H1 (cell line): ENCODE measurements around the gene FREM1. TPM values are rescaled to one million over a fixed set of nuclear protein-coding genes. Genes with fewer than 3 reads are reported as not detected.

Experiments used
- CTCF ChIA-PET: fragments of 300-600 bp; sonication (Branson Sonifier 250); formaldehyde crosslinking; loops from one replicate; lab custom pipeline; 2021; ENCODE audit not compliant: partially characterized antibody; lab: Charles Lee
- POLR2A ChIA-PET: fragments of 300-600 bp; sonication (Branson Sonifier 250); formaldehyde crosslinking; loops from one replicate; lab custom pipeline; 2021; ENCODE audit warnings: inconsistent platforms; ENCODE audit not compliant: partially characterized antibody; lab: Charles Lee
- DNase-seq, 2 experiments: peaks; one replicate each; pipeline versions ENCODE4 v3.0.0 to v3.0.0-alpha.2; 2010 to 2022; ENCODE audit warnings: low spot score in 2 of 2, low read depth in 1 of 2, mixed read lengths in 1 of 2
- FAIRE-seq: peaks from 2 replicates; lab custom pipeline; 2011; peaks lifted over from hg19 to GRCh38; lab: Jason Lieb, UNC
- H2AFZ ChIP-seq: 2 replicates; pipeline ENCODE4 v1.8.1; 2012; ENCODE audit warnings: low read length, inconsistent platforms
- H2AK5ac ChIP-seq: 2 replicates; pipeline ENCODE4 v1.6.1; 2013; ENCODE audit warnings: low read depth, low read length
- H2BK120ac ChIP-seq: replicated peaks from 2 replicates; pipeline ENCODE3; 2013; ENCODE audit warnings: low read depth, low read length, inconsistent platforms
- H2BK12ac ChIP-seq: 2 replicates; pipeline ENCODE4 v1.6.1; 2013; ENCODE audit warnings: low read depth, low read length
- H2BK15ac ChIP-seq: 2 replicates; pipeline ENCODE4 v1.6.1; 2013; ENCODE audit warnings: low read length
- H2BK20ac ChIP-seq: 2 replicates; pipeline ENCODE4 v1.6.1; 2013; ENCODE audit warnings: low read length
- H2BK5ac ChIP-seq: 2 replicates; pipeline ENCODE4 v1.6.1; 2013; ENCODE audit warnings: low read depth, low read length
- H3K14ac ChIP-seq: 2 replicates; pipeline ENCODE4 v1.6.1; 2013; ENCODE audit warnings: inconsistent platforms; ENCODE audit not compliant: insufficient read length
- H3K18ac ChIP-seq: 2 replicates; pipeline ENCODE4 v1.6.1; 2013; ENCODE audit warnings: low read length; ENCODE audit errors: extremely low read depth
- H3K23ac ChIP-seq: 2 replicates; pipeline ENCODE4 v1.6.1; 2013; ENCODE audit warnings: inconsistent platforms; ENCODE audit not compliant: insufficient read length
- H3K23me2 ChIP-seq: 2 replicates; pipeline ENCODE4 v1.6.1; 2013; ENCODE audit warnings: low read depth, low read length
- H3K27ac ChIP-seq: 2 replicates; pipeline ENCODE4 v1.6.1; 2011; ENCODE audit warnings: low read depth, low read length, inconsistent platforms
- H3K27me3 ChIP-seq, 4 experiments: replicated peaks in 1 of 4; 1 replicate in 1 of 4; 2 replicates in 3 of 4; pipeline versions ENCODE4 v1.6.1 to v1.8.1; 2011 to 2013; ENCODE audit warnings: low read length in 3 of 4, mild to moderate bottlenecking in 3 of 4, inconsistent platforms in 2 of 4, mixed read lengths in 2 of 4, moderate library complexity in 1 of 4; ENCODE audit not compliant: control insufficient read depth in 3 of 4, insufficient read depth in 3 of 4; ENCODE audit errors: extremely low read depth in 1 of 4
- H3K36me3 ChIP-seq, 4 experiments: 2 replicates each; pipeline versions ENCODE4 v1.6.1 to v1.8.1; 2011 to 2013; ENCODE audit warnings: mild to moderate bottlenecking in 4 of 4, low read length in 3 of 4, moderate library complexity in 2 of 4, control low read depth in 1 of 4, inconsistent platforms in 1 of 4; ENCODE audit not compliant: insufficient read depth in 4 of 4, control insufficient read depth in 2 of 4
- H3K4ac ChIP-seq: replicated peaks from 2 replicates; pipeline ENCODE3; 2013; ENCODE audit warnings: low read length, low read depth, mixed read lengths, inconsistent platforms; ENCODE audit not compliant: insufficient read length
- H3K4me1 ChIP-seq, 4 experiments: replicated peaks in 1 of 4; 1 replicate in 1 of 4; 2 replicates in 3 of 4; pipeline versions ENCODE4 v1.6.1 to v1.8.1; 2011 to 2013; ENCODE audit warnings: low read length in 3 of 4, inconsistent platforms in 2 of 4, mixed read lengths in 1 of 4; ENCODE audit not compliant: insufficient read depth in 4 of 4, control insufficient read depth in 3 of 4
- H3K4me2 ChIP-seq, 2 experiments: 2 replicates each; pipeline versions ENCODE4 v1.6.1 to v1.8.1; 2011 to 2013; ENCODE audit warnings: low read depth in 2 of 2, low read length in 2 of 2, control low read depth in 1 of 2, inconsistent platforms in 1 of 2, mild to moderate bottlenecking in 1 of 2; ENCODE audit not compliant: insufficient read depth in 1 of 2
- H3K4me3 ChIP-seq, 4 experiments: fragments of 200-600, 300-600 bp in 1 of 4; sonication (generic), shearing (Covaris generic), sonication (Bioruptor Twin) in 1 of 4; 2 replicates each; pipeline versions ENCODE4 v1.5.1 to v1.8.1; 2011 to 2016; ENCODE audit warnings: low read length in 4 of 4, low read depth in 3 of 4, control low read depth in 2 of 4, inconsistent platforms in 2 of 4, mild to moderate bottlenecking in 2 of 4, mixed read lengths in 1 of 4, moderate library complexity in 1 of 4; ENCODE audit not compliant: insufficient read depth in 2 of 4; ENCODE audit errors: extremely low read depth in 1 of 4
- H3K56ac ChIP-seq: replicated peaks from 2 replicates; pipeline ENCODE3; 2013; ENCODE audit warnings: low read depth, mild to moderate bottlenecking, mixed read lengths, low read length, inconsistent platforms; ENCODE audit not compliant: insufficient read length
- H3K79me1 ChIP-seq: 2 replicates; pipeline ENCODE4 v1.6.1; 2013; ENCODE audit warnings: low read depth, low read length, control low read depth
- H3K79me2 ChIP-seq, 2 experiments: 2 replicates each; pipeline versions ENCODE4 v1.6.1 to v1.8.1; 2012 to 2013; ENCODE audit warnings: low read length in 2 of 2, mild to moderate bottlenecking in 2 of 2, inconsistent platforms in 1 of 2; ENCODE audit not compliant: insufficient read depth in 2 of 2, control insufficient read depth in 1 of 2
- H3K9ac ChIP-seq, 4 experiments: replicated peaks in 1 of 4; 1 replicate in 1 of 4; 2 replicates in 3 of 4; pipeline versions ENCODE4 v1.6.1 to v1.8.1; 2011 to 2013; ENCODE audit warnings: low read depth in 3 of 4, low read length in 3 of 4, control low read depth in 2 of 4, mild to moderate bottlenecking in 2 of 4, moderate library complexity in 2 of 4, inconsistent platforms in 1 of 4; ENCODE audit errors: extremely low read depth in 1 of 4
- H3K9me3 ChIP-seq, 2 experiments: 2 replicates each; pipeline versions ENCODE4 v1.6.1 to v1.8.1; 2012 to 2013; ENCODE audit warnings: mild to moderate bottlenecking in 2 of 2, moderate library complexity in 2 of 2, control low read depth in 1 of 2, inconsistent platforms in 1 of 2, low read depth in 1 of 2, low read length in 1 of 2, mixed read lengths in 1 of 2; ENCODE audit not compliant: insufficient read depth in 2 of 2
- H4K20me1 ChIP-seq, 2 experiments: replicated peaks in 1 of 2; 2 replicates each; pipeline versions ENCODE3 to v1.8.1; 2011 to 2013; ENCODE audit warnings: inconsistent platforms in 2 of 2, low read length in 2 of 2, mild to moderate bottlenecking in 1 of 2; ENCODE audit not compliant: insufficient read depth in 2 of 2, control insufficient read depth in 1 of 2
- H4K5ac ChIP-seq: 2 replicates; pipeline ENCODE4 v1.6.1; 2013; ENCODE audit warnings: low read length, low read depth, mixed read lengths, inconsistent platforms; ENCODE audit not compliant: insufficient read length
- H4K8ac ChIP-seq: 2 replicates; pipeline ENCODE4 v1.8.0; 2013; ENCODE audit warnings: mild to moderate bottlenecking, moderate library complexity, low read length, inconsistent platforms; ENCODE audit not compliant: insufficient read depth; ENCODE audit errors: extremely low read depth
- H4K91ac ChIP-seq: replicated peaks from 2 replicates; pipeline ENCODE3; 2013; ENCODE audit warnings: low read length, mixed read lengths, inconsistent platforms; ENCODE audit not compliant: insufficient read length
- ATF3 ChIP-seq: IDR thresholded peaks from 2 replicates; pipeline ENCODE4 v1.6.1; 2011; ENCODE audit warnings: low read depth, mild to moderate bottlenecking, low read length; ENCODE audit not compliant: insufficient read depth
- EGR1 ChIP-seq: IDR thresholded peaks from 2 replicates; pipeline ENCODE4 v1.6.1; 2011; ENCODE audit warnings: low read depth, low read length, borderline replicate concordance
- JUN ChIP-seq: IDR thresholded peaks from 2 replicates; pipeline ENCODE4 v1.6.1; 2011; ENCODE audit warnings: low read depth, mild to moderate bottlenecking, improper control_type of control experiment, low read length
- JUND ChIP-seq: IDR thresholded peaks from 2 replicates; pipeline ENCODE4 v1.6.1; 2011; ENCODE audit warnings: mild to moderate bottlenecking, improper control_type of control experiment, low read length
- KDM4A ChIP-seq: IDR thresholded peaks from one replicate; pipeline ENCODE4 v1.7.1; 2012; ENCODE audit warnings: low read depth, mild to moderate bottlenecking, moderate library complexity, low read length, inconsistent platforms; ENCODE audit not compliant: severe bottlenecking
- SAP30 ChIP-seq: fragments of 300-600 bp; sonication (generic); IDR thresholded peaks from 2 replicates; pipeline ENCODE4 v1.7.1; 2012; ENCODE audit warnings: low read length, moderate library complexity, mild to moderate bottlenecking, inconsistent platforms; ENCODE audit not compliant: insufficient read depth, insufficient replicate concordance
- SIX5 ChIP-seq: IDR thresholded peaks from 2 replicates; pipeline ENCODE4 v1.6.1; 2011; ENCODE audit warnings: mild to moderate bottlenecking, low read depth, low read length
- SP4 ChIP-seq: IDR thresholded peaks from 2 replicates; pipeline ENCODE4 v1.6.1; 2012; ENCODE audit warnings: low read length, inconsistent platforms
- SRF ChIP-seq: IDR thresholded peaks from 2 replicates; pipeline ENCODE4 v1.6.1; 2011; ENCODE audit warnings: mild to moderate bottlenecking, low read depth, low read length, moderate library complexity
- USF2 ChIP-seq: IDR thresholded peaks from 2 replicates; pipeline ENCODE4 v1.6.1; 2011; ENCODE audit warnings: low read length, improper control_type of control experiment
- WGBS, 2 experiments: shearing (Covaris generic) in 1 of 2; methylation state at CpG; one replicate each; pipeline versions ENCODE4 v1.1.6 to v1.1.7; 2013 to 2015; ENCODE audit warnings: low lambda C conversion rate in 2 of 2, mixed read lengths in 2 of 2, inconsistent platforms in 1 of 2, low coverage in 1 of 2, missing lambda C conversion rate in 1 of 2; ENCODE audit not compliant: insufficient replicate concordance in 2 of 2, insufficient coverage in 1 of 2, insufficient read length in 1 of 2; ENCODE audit errors: extremely low coverage in 1 of 2, missing lambda C conversion rate in 1 of 2; 5-methylcytosine and 5-hydroxymethylcytosine counted together
- polyA plus RNA-seq, 7 experiments: library from polyadenylated mRNA; depleted of rRNA in 3 of 7; stranded (reverse) in 5 of 7; unstranded in 2 of 7; fragments of >200 nt in 5 of 7; fragments of 200-250 nt in 2 of 7; gene quantifications; 1 replicate in 5 of 7; 2 replicates in 1 of 7; 4 replicates in 1 of 7; pipeline versions ENCODE4 v1.2.1 to v1.2.3, GENCODE V29; 2011 to 2013; ENCODE audit warnings: missing spikeins in 2 of 7, mixed read lengths in 2 of 7
- total RNA-seq: library from RNA; stranded (reverse); fragmentation: NEBNext Ultra II Directional; extraction: Animal tissue kit (Norgen Biotek cat#: 25700); gene quantifications from 2 replicates; pipeline ENCODE4 v1.2.1, GENCODE V29; 2021

FREM1 gene
- total and polyA plus RNA-seq, 2 of the 8 experiments (the other 6 are each of a cell fraction or from before 2014, with no cell fraction given), result 2.6 to 3.1 TPM

- H3K4me2 ChIP-seq, result no peak overlapping the region
- no peak overlapping the region for H2BK20ac ChIP-seq
- no peak overlapping the region for H2AFZ ChIP-seq
- no peaks in the 10 kb centered on the region for H3K79me1 ChIP-seq
- no peak overlapping the region for H3K4me3 ChIP-seq
- H3K9ac ChIP-seq, result no peak overlapping the region
- no peak overlapping the region for H2BK5ac ChIP-seq
- ChIA-PET CTCF (interaction anchor here (0.6 to 2.9 kb wide), 3 partner anchors 13 to 313 kb away, joined by 3 to 16 read pairs (median 3); no protein-coding TSS in a partner anchor), POLR2A (no interaction called here)
- H2BK15ac ChIP-seq, result no peak overlapping the region
- TF ChIP-seq SRF (no peak), EGR1 (no peak), USF2 (no peak), SIX5 (no peak), SP4 (no peak), JUND (no peak), KDM4A (no peak), JUN (no peak), ATF3 (no peak), SAP30 (no peak)
- H3K27me3 ChIP-seq, result no peaks in the 10 kb centered on the region
- H3K56ac ChIP-seq, result no peak overlapping the region
- no peak overlapping the region for H4K5ac ChIP-seq
- no peak overlapping the region for H4K91ac ChIP-seq
- H3K27ac ChIP-seq, result no peak overlapping the region
- H4K8ac ChIP-seq, result no peak overlapping the region
- H3K36me3 ChIP-seq, result no peaks in the 10 kb centered on the region
- H3K14ac ChIP-seq, result no peak overlapping the region
- no peak overlapping the region for H3K4ac ChIP-seq
- H3K4me1 ChIP-seq, result no peaks in the 10 kb centered on the region
- H3K18ac ChIP-seq, result no peak overlapping the region
- no peak overlapping the region for H2BK120ac ChIP-seq
- FAIRE-seq (no peak), DNase-seq (no peak)
- H2BK12ac ChIP-seq, result no peak overlapping the region
- 86% methylated on average over 1 of the region's 1 CpG; no CpG with 5 or more reads in 1 of the 2 experiments for WGBS, 2 experiments
- H3K79me2 ChIP-seq, result no peaks in the 10 kb centered on the region
- no peaks in the 10 kb centered on the region for H3K9me3 ChIP-seq
- no peak overlapping the region for H3K23ac ChIP-seq
- no peak overlapping the region for H2AK5ac ChIP-seq
- H4K20me1 ChIP-seq, result no peaks in the 10 kb centered on the region
- H3K23me2 ChIP-seq, result no peaks in the 10 kb centered on the region
Measured at GRCh38 chr9:14756291-14756690, 153.9 kb downstream of the FREM1 start.
